GM12878 (cell line): ENCODE measurements around the gene CCDC106. TPM values are rescaled to one million over a fixed set of nuclear protein-coding genes. Genes with fewer than 3 reads are reported as not detected.
A peak's percentile ranks its signal among the peaks of the same experiment; 100 is the strongest.

ENCODE experiments used
- ATAC-seq: fragments of 200-7000 bp; cut with Tn5 transposase; 3 replicates; pipeline ENCODE4 v1.9.1; 2020; ENCODE audit warnings: mild to moderate bottlenecking, moderate library complexity
- BruUV-seq: library from RNA; stranded (reverse); fragments of 400-500 nt; replicated peaks from 2 replicates; lab custom pipeline; 2021; lab: Mats Ljungman, UMichigan
- CTCF ChIA-PET: fragments of 300-600 bp; sonication (Branson Sonifier 250); formaldehyde crosslinking; extraction: SDS; loops from one replicate; lab custom pipeline; 2021; ENCODE audit warnings: inconsistent platforms; lab: Yijun Ruan, JAX
- POLR2A ChIA-PET: fragments of 350-600 bp; formaldehyde crosslinking; extraction: SDS; loops from one replicate; lab custom pipeline; 2021; ENCODE audit warnings: inconsistent platforms; lab: Charles Lee
- RAD21 ChIA-PET: fragments of 300-600 bp; sonication (Branson Sonifier 250); formaldehyde crosslinking; loops from one replicate; lab custom pipeline; 2023; ENCODE audit warnings: antibody characterized with exemption; ENCODE audit not compliant: unreplicated experiment; lab: Charles Lee
- SMC1A ChIA-PET: fragments of 300-600 bp; sonication (Branson Sonifier 250); formaldehyde crosslinking; loops from one replicate; lab custom pipeline; 2023; ENCODE audit not compliant: unreplicated experiment, uncharacterized antibody; lab: Charles Lee
- DNase-seq: peaks from one replicate; pipeline ENCODE4 v3.0.0-alpha.2; 2011; ENCODE audit warnings: low read depth, low spot score
- FAIRE-seq: peaks from 3 replicates; lab custom pipeline; 2011; peaks lifted over from hg19 to GRCh38; lab: Jason Lieb, UNC
- H2AFZ ChIP-seq: 2 replicates; pipeline ENCODE4 v1.6.0; 2011; ENCODE audit warnings: low read depth, low read length, control low read depth; ENCODE audit not compliant: control insufficient read depth
- H3K27ac ChIP-seq: 2 replicates; pipeline ENCODE4 v1.5.1; 2011; ENCODE audit warnings: control low read depth; ENCODE audit not compliant: control insufficient read depth, insufficient read depth
- H3K27me3 ChIP-seq, 2 experiments: replicated peaks in 1 of 2; 2 replicates each; pipeline versions ENCODE4 v1.6.0 to v1.6.1; 2011; ENCODE audit warnings: low read length in 1 of 2; ENCODE audit not compliant: control insufficient read depth in 2 of 2, insufficient read depth in 2 of 2
- H3K36me3 ChIP-seq, 2 experiments: 2 replicates each; pipeline ENCODE4 v1.5.1; 2011; ENCODE audit warnings: low read length in 1 of 2; ENCODE audit not compliant: control insufficient read depth in 2 of 2, insufficient read depth in 2 of 2
- H3K4me1 ChIP-seq: 2 replicates; pipeline ENCODE4 v1.6.1; 2011; ENCODE audit warnings: mild to moderate bottlenecking, low read length, moderate library complexity, mixed read lengths; ENCODE audit not compliant: control insufficient read depth, insufficient read depth
- H3K4me2 ChIP-seq: 2 replicates; pipeline ENCODE4 v1.6.0; 2011; ENCODE audit warnings: control low read depth; ENCODE audit not compliant: control insufficient read depth, insufficient read depth
- H3K4me3 ChIP-seq: fragments of 200-600 bp; sonication (generic); 2 replicates; pipeline ENCODE4 v1.5.1; 2016
- H3K79me2 ChIP-seq: 2 replicates; pipeline ENCODE4 v1.6.0; 2011; ENCODE audit warnings: low read length; ENCODE audit not compliant: control insufficient read depth, insufficient read depth
- H3K9ac ChIP-seq: 2 replicates; pipeline ENCODE4 v1.8.0; 2011; ENCODE audit warnings: low read length, control low read depth, mixed read lengths; ENCODE audit not compliant: control insufficient read depth, insufficient read depth
- H3K9me3 ChIP-seq: replicated peaks from 3 replicates; pipeline ENCODE4 v1.5.1; 2011; ENCODE audit warnings: mild to moderate bottlenecking, low read length; ENCODE audit not compliant: control insufficient read depth, insufficient read depth
- H4K20me1 ChIP-seq: 2 replicates; pipeline ENCODE4 v1.6.0; 2011; ENCODE audit not compliant: control insufficient read depth, insufficient read depth
- BRCA1 ChIP-seq: IDR thresholded peaks from 2 replicates; pipeline ENCODE4 v1.6.1; 2011; ENCODE audit warnings: low read depth, low read length, improper control_type of control experiment
- CREB1 ChIP-seq: IDR thresholded peaks from 2 replicates; pipeline ENCODE4 v1.6.1; 2012; ENCODE audit warnings: low read depth, mild to moderate bottlenecking, inconsistent platforms
- LARP7 ChIP-seq: fragments of 450-650 bp; IDR thresholded peaks from 2 replicates; pipeline ENCODE4 v1.6.1; 2017; ENCODE audit warnings: mild to moderate bottlenecking
- ZZZ3 ChIP-seq: IDR thresholded peaks from 2 replicates; pipeline ENCODE4 v1.6.1; 2011; ENCODE audit warnings: low read depth; ENCODE audit not compliant: control insufficient read depth, insufficient read length
- WGBS: methylation state at CpG from one replicate; pipeline ENCODE4 v1.1.6; 2016; ENCODE audit warnings: low lambda C conversion rate; ENCODE audit not compliant: insufficient replicate concordance, insufficient coverage; ENCODE audit errors: missing lambda C conversion rate; 5-methylcytosine and 5-hydroxymethylcytosine counted together
- in situ Hi-C: fragments of 300-500 bp; cut with MboI; formaldehyde crosslinking; loops from 9 replicates; pipeline ENCODE4 v1.14.3; 2018; ENCODE audit warnings: mixed read lengths
- intact Hi-C: fragments of 100-400 bp; cut with micrococcal nuclease; formaldehyde crosslinking; loops from one replicate; pipeline ENCODE4 v1.14.2; 2022; ENCODE audit not compliant: unreplicated experiment
- polyA plus RNA-seq, 11 experiments: library from polyadenylated mRNA; depleted of rRNA in 4 of 11; unstranded in 6 of 11; stranded (reverse) in 5 of 11; fragments of >200 nt; fragmentation: Nextera tagmentation in 4 of 11; fragmentation: Illumina TruSeq in 1 of 11; extraction: Ambion mirVana in 4 of 11; extraction: Trizol in 1 of 11; gene quantifications; 1 replicate in 1 of 11; 2 replicates in 10 of 11; pipeline versions ENCODE4 v1.2.1 to v1.2.3, GENCODE V29; 2011 to 2016; ENCODE audit warnings: inconsistent platforms in 2 of 11, missing spikeins in 2 of 11, low read depth in 1 of 11
- total RNA-seq, 4 experiments: library from RNA; depleted of rRNA in 3 of 4; stranded (reverse); fragments of >200 nt in 3 of 4; fragmentation: Illumina TruSeq in 1 of 4; extraction: Trizol in 1 of 4; gene quantifications; 2 replicates each; pipeline versions ENCODE4 v1.2.1 to v1.2.3, GENCODE V29; 2013 to 2021
- TF ChIP-seq, protein P1 (sequence below): fragments of 450-650 bp; IDR thresholded peaks from 2 replicates; pipeline ENCODE4 v1.6.1; 2017; ENCODE audit warnings: antibody characterized with exemption, mild to moderate bottlenecking, moderate library complexity
- TF ChIP-seq, protein P2 (sequence below): IDR thresholded peaks from 2 replicates; pipeline ENCODE4 v1.6.1; 2011; ENCODE audit warnings: borderline replicate concordance, low read depth, mild to moderate bottlenecking, moderate library complexity, mixed read lengths, low read length; ENCODE audit not compliant: insufficient read depth; ENCODE audit errors: extremely low read length

Gene CCDC106
- total and polyA plus RNA-seq, 10 of the 15 experiments (the other 5 are each of a cell fraction or from before 2014, with no cell fraction given) = 0.04 to 35.9 (median 19.8) TPM

DNA sequence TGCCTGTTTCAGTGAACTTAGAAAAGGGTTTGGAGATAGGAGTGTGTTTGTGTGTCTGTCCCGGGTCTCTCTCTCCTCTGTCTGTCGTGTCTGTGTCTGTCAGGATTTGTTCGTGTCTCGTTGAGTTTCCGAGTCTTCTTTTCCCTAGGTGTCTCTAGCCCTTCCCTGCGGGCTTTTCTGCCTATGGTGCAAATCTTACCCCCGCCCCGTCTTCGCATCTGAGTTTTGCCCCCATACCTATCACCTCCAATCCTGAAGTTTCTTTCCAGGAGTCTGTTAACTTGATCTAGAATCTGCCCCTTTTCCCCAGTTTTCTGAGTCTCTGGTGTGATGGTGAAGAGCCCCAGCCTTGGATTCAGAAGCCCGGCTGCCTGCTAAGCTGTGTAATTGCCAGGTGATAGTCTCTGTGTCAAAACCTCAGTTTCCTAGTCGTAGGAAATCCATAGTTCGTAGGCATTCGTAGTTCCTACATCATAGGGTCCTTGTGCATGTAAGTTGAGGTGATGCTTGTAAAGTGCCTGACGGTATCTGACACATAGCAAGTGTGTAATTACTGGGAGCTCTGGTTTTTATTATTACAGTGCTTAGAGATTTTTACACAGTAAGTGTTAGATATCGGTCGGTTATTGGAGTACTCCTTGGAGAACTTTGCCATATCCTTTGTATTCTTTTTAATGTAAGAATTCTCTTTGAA lies 27.8 kb downstream of the CCDC106 start:
- Histone ChIP-seq H4K20me1 (peaks cover 7% of the 10 kb centered on the region), H3K9me3 (no peaks in the 10 kb centered on the region), H3K27me3 (no peaks in the 10 kb centered on the region), H3K4me1 (peaks cover 27% of the 10 kb centered on the region), H2AFZ (no peak overlapping the region; the same call in 1 of the 2 replicates), H3K4me2 (peak overlapping the region; percentile 100), H3K27ac (peak overlapping the region; percentile 94), H3K79me2 (peaks cover 58% of the 10 kb centered on the region), H3K9ac (peak overlapping the region; percentile 97), H3K36me3 (peaks cover 17 to 21% of the 10 kb centered on the region in 2 experiments), H3K4me3 (peak overlapping the region; percentile 92)
- DNase-seq (no peak), FAIRE-seq (no peak), ATAC-seq (no peak)
- 3% methylated on average over 16 of the region's 16 CpGs for WGBS
- in situ Hi-C loops (loop anchor here (5.0 kb wide), 1 partner anchor 131 kb away; no protein-coding TSS in a partner anchor), intact Hi-C loops (loop anchor here (5.0 kb wide), 2 partner anchors 34 to 656 kb away; partner anchors contain the start of genes ZNF580 and ZNF581)
- BruUV-seq = no TSS peak
- no peak for TF ChIP-seq BRCA1
- 0 out of 2 replicates have a peak, but pooled peaks have one; percentile 25 for TF ChIP-seq CREB1
- SMC1A ChIA-PET = interaction anchor here (1.3 to 3.0 kb wide), 3 partner anchors 19 to 43 kb away, joined by 3 to 11 read pairs (median 4); partner anchors contain the start of gene U2AF2
- CTCF ChIA-PET = interaction anchor here (0.7 to 3.3 kb wide), 4 partner anchors 19 to 29 kb away, joined by 3 to 14 read pairs (median 8); partner anchors contain the start of genes CCDC106 and U2AF2
- RAD21 ChIA-PET = interaction anchor here (1.1 to 2.0 kb wide), 4 partner anchors 19 to 45 kb away, joined by 5 to 9 read pairs (median 8); partner anchors contain the start of gene U2AF2
- POLR2A ChIA-PET = interaction anchor here (0.7 to 1.4 kb wide), 6 partner anchors 19 to 70 kb away, joined by 3 to 7 read pairs (median 5); partner anchors contain the start of genes U2AF2, ZNF581 and ZNF865

DNA sequence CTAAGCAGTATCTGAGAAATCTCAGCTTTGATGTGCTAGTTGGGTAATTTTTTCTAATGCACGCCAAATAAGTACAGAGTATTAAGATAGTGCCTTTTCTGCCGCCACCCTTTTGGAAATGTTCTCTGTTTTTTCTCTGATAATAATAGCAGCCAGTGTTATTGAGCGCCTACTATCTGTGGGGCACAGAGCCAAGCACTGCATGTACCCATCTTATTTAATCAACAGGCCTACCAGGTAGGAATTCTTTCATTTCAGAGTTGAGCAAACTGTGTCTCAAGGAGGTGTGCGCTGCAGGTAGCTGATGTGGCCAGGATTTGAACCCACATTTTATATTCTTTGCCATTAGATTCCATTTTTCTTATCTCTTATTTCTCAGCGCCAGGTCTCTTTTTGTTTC lies 28.4 kb downstream of the CCDC106 start:
- H3K4me2 ChIP-seq = peak overlapping the region; percentile 100
- peak overlapping the region; percentile 97 for H3K9ac ChIP-seq
- peak overlapping the region; percentile 92 for H3K4me3 ChIP-seq
- ChIA-PET SMC1A (interaction anchor here (0.6 to 3.0 kb wide), 4 partner anchors 19 to 1207 kb away, joined by 3 to 11 read pairs (median 4); partner anchors contain the start of gene U2AF2), CTCF (interaction anchor here (0.7 to 3.3 kb wide), 7 partner anchors 19 to 173 kb away, joined by 3 to 14 read pairs (median 5); partner anchors contain the start of genes CCDC106 and U2AF2), POLR2A (interaction anchor here (0.7 to 1.4 kb wide), 8 partner anchors 18 to 78 kb away, joined by 3 to 7 read pairs (median 4); partner anchors contain the start of genes U2AF2, ZNF581 and ZNF865), RAD21 (interaction anchor here (1.1 to 2.0 kb wide), 4 partner anchors 20 to 46 kb away, joined by 5 to 9 read pairs (median 8); partner anchors contain the start of gene U2AF2)
- no peaks in the 10 kb centered on the region for H3K27me3 ChIP-seq
- peaks cover 6% of the 10 kb centered on the region; the same call in 1 of the 2 replicates for H4K20me1 ChIP-seq
- ATAC-seq = no peak
- H3K9me3 ChIP-seq = no peaks in the 10 kb centered on the region
- intact Hi-C loops (loop anchor here (5.0 kb wide), 2 partner anchors 34 to 656 kb away; partner anchors contain the start of genes ZNF580 and ZNF581), in situ Hi-C loops (loop anchor here (5.0 kb wide), 1 partner anchor 131 kb away; no protein-coding TSS in a partner anchor)
- H3K79me2 ChIP-seq = peaks cover 62% of the 10 kb centered on the region
- H3K36me3 ChIP-seq = peaks cover 16 to 20% of the 10 kb centered on the region in 2 experiments
- no peak for DNase-seq
- FAIRE-seq = no peak
- BruUV-seq = TSS peak; percentile 55
- 17% methylated on average over 5 of the region's 5 CpGs for WGBS
- H3K4me1 ChIP-seq = peaks cover 29% of the 10 kb centered on the region
- peak overlapping the region; percentile 94 for H3K27ac ChIP-seq
- H2AFZ ChIP-seq = no peak overlapping the region
- TF ChIP-seq LARP7 (no peak), ZZZ3 (no peak)
- TF ChIP-seq, protein P1, sequence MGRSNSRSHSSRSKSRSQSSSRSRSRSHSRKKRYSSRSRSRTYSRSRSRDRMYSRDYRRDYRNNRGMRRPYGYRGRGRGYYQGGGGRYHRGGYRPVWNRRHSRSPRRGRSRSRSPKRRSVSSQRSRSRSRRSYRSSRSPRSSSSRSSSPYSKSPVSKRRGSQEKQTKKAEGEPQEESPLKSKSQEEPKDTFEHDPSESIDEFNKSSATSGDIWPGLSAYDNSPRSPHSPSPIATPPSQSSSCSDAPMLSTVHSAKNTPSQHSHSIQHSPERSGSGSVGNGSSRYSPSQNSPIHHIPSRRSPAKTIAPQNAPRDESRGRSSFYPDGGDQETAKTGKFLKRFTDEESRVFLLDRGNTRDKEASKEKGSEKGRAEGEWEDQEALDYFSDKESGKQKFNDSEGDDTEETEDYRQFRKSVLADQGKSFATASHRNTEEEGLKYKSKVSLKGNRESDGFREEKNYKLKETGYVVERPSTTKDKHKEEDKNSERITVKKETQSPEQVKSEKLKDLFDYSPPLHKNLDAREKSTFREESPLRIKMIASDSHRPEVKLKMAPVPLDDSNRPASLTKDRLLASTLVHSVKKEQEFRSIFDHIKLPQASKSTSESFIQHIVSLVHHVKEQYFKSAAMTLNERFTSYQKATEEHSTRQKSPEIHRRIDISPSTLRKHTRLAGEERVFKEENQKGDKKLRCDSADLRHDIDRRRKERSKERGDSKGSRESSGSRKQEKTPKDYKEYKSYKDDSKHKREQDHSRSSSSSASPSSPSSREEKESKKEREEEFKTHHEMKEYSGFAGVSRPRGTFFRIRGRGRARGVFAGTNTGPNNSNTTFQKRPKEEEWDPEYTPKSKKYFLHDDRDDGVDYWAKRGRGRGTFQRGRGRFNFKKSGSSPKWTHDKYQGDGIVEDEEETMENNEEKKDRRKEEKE = no peak
- TF ChIP-seq, protein P2, sequence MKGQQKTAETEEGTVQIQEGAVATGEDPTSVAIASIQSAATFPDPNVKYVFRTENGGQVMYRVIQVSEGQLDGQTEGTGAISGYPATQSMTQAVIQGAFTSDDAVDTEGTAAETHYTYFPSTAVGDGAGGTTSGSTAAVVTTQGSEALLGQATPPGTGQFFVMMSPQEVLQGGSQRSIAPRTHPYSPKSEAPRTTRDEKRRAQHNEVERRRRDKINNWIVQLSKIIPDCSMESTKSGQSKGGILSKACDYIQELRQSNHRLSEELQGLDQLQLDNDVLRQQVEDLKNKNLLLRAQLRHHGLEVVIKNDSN = no peak
